SW480 (cell line): ENCODE data around the gene ZNF391.
"Not testable (repeated sequence)": the region's sequence is repeated elsewhere in the genome, so short reads cannot be mapped to it uniquely, and the experiment has no call there.

Experiments used
- DNase-seq: peaks from one replicate; pipeline ENCODE4 v3.0.0-alpha.2; 2016; ENCODE audit warnings: low spot score

Gene ZNF391

DNA sequence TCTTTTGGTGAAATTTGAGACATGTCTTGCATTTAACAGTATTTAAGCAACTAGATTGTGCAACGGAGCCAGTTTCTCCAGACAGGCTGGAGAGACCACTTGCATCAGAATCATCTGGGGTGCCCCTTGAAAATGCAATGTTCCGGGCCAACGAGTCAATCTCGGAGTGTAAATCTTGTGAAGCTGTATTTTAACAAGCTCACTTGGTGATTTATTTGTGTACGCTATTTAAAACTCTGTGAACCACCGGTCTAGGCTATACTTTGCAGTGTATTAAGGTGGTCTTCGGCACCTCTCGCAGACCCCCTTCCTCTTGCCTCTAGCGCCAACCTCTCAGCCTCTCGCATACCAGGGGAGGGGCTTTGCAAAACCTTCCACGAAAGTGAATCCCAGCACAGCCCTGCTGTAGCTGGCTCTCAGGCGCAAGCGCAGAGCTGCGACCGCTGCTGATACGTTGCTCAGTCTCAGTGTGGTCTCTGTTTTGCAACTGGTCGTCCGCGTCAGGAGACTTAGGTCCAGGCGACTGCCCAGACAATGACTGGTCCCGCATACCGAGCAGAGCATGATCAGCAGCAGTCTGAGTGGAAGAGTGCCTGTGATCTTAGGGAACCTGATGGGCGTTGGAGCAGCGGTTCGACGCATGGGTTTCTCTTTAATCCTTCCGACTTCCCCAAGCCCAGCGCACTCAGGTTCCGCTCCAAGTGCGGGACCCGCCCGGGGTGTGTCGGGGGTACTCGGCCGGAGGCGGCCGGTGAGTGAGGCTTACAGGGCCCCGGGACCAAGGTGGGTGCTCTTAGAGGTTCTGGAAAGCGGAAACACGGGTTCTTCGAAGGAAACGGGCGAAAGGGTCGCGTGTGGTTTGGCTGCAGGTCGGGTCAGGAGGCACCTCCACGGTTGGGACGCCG lies at the start of gene ZNF391:
Gene ZNF391, plus strand, starts transcription at position 467 of the 905 bp plus-strand sequence. CDS start 11,612 bp downstream, outside the sequence.
- DNase-seq: peak; percentile 88

DNA sequence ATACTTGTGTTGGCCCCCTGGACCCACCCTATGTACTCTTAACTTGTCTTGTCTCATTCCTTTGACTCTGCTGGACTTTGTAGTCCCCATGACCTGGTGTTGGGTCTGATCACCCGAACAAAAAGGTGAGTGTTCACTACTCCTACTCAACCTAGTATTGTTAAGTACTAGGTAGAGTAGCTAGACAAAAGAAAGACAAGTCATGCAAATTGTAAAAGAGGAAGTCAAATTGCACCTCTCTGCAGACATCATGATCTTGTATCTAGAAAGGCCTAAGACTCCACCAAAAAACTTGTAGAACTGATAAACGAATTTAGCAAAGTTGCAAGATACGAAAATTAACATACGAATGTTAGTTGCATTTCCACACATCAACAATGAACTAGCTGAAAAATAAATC lies 35.7 kb upstream of the ZNF391 start:
- no peak for DNase-seq

- DNase-seq: no peak
Measured at GRCh38 chr6:27358786-27359185, 29.8 kb upstream of the ZNF391 start.

DNA sequence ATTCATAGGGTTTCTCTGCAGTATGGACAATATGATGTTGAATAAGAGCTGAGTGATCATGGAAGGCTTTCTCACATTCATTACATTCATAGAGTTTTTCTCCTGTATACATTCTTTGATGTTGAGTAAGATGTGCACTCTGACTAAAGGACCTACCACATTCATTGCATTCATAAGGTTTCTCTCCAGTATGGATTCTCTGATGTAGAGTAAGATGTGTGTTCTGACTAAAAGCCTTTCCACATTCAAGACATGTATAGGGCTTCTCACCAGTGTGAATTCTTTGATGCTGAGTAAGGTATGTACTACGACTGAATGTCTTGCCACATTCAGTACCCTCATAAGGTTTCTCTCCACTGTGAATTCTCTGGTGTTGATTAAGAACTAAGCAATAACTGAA lies 29.3 kb upstream of the ZNF391 start:
- DNase-seq: no peak

- no peak for DNase-seq
Measured at GRCh38 chr6:27368202-27368601, 20.4 kb upstream of the ZNF391 start.

- no peak for DNase-seq
Measured at GRCh38 chr6:27370391-27370790, 18.2 kb upstream of the ZNF391 start.

- DNase-seq: peak; percentile 89
Measured at GRCh38 chr6:27374824-27375612, 13.5 kb upstream of the ZNF391 start.

GRCh38 chr6:27375613-27376079 lies 12.9 kb upstream of the ZNF391 start:
- DNase-seq: peak; percentile 7

DNA sequence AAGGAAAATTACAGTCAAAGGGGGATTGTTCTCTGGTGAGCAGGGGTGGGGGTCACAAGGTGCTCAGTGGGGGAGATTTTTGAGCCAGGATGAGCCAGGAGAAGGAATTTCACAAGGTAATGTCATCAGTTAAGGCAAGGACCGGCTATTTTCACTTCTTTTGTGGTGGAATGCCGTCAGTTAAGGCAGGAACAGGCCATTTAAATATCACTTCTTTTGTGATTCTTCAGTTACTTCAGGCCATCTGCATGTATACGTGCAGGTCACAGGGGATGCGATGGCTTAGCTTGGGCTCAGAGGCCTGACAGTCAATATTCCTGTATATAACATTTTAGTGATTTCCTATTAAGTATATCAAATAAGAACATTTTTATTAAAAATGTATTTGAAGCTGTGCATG lies 10.2 kb upstream of the ZNF391 start:
- not testable (repeated sequence) for DNase-seq

DNA sequence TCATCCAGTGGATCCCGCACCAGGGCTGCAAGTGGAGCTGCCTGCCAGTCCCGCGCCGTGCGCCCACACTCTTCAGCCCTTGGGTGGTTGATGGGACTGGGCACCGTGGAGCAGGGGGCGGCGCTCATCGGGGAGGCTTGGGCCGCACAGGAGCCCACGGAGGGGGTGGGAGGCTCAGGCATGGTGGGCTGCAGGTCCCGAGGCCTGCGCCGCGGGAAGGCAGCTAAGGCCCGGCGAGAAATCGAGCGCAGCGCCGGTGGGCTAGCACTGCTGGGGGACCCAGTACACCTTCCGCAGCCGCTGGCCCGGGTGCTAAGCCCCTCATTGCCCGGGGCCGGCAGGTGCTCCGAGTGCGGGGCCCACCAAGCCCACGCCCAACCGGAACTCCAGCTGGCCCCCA lies 7.6 kb upstream of the ZNF391 start:
- DNase-seq: not testable (repeated sequence)

GRCh38 chr6:27383011-27383410 lies 5.5 kb upstream of the ZNF391 start:
- no peak for DNase-seq

DNA sequence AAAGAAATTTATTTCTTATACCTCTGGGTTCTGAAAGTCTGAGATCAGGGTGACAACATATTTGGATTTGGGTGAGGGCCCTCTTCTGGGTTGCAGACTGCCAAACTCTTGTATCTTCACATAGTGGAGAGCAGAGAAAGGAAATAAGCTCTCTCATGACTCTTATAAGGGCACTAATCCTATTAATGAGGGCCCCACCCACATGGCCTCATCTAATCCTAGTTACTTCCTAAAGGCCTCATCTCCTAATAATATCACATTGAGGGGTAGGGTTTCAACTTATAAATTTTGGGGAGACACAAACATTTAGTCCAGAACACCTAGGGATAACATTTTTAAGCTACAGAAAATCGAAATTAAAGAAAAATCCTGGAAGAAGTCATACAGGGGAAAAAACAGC lies 5.1 kb upstream of the ZNF391 start:
- DNase-seq: no peak

GRCh38 chr6:27392623-27393022 lies 4.1 kb downstream of the ZNF391 start:
- DNase-seq: no peak

DNA sequence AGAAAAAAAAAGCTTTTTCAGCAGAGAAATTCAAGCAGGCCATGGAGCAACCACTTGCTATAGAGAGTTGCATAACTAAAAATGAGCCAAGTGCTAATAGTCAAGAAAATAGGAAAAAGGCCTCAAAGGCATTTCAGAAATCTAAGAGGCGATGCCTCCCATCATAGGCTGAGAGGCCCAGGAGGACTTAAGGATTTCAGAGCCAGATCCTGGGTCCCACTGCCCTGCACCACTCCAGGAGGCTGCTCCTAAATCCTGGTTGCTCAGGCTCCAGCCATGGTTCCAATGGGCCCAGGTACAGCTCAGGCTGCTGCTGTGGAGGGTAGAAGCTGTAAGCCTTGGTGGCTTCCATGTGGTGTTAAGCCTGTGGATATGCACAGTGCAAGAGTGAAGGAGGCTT lies 5.5 kb downstream of the ZNF391 start:
- no peak for DNase-seq

- DNase-seq: no peak
Measured at GRCh38 chr6:27400877-27401642, 12.5 kb downstream of the ZNF391 start.

GRCh38 chr6:27406085-27406484 lies 17.5 kb downstream of the ZNF391 start:
- no peak for DNase-seq

DNA sequence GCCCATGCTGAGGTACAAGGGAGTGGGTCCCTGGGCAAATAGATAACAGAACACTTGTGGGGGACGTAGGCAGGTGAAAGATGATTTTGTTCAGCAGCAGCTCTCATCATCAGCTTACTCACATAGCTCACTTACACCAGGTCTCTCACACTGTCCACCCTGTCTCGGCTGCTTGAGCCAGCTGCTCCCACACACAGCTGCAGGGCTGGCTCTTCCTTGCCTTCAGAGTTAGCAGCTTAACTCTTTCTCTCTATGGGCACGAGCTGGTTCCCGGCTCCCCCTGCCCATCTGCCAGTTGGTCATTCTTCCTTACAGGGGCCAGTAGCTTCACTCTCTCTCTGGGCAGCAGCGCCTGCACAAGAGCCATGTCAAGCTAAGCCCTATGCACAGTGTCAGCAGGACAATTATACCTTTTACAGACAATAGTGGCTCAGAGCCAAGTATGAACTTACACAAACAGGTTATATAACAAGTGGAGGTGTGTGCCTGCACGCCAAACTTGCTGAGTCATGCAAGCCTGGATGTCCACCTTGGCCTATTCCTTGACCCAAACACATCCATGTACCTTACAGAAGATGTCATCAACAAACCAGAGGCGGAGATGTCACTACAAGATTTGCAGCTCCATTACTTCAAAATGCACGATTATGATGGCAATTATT lies 18.7 kb downstream of the ZNF391 start:
- no peak for DNase-seq

DNA sequence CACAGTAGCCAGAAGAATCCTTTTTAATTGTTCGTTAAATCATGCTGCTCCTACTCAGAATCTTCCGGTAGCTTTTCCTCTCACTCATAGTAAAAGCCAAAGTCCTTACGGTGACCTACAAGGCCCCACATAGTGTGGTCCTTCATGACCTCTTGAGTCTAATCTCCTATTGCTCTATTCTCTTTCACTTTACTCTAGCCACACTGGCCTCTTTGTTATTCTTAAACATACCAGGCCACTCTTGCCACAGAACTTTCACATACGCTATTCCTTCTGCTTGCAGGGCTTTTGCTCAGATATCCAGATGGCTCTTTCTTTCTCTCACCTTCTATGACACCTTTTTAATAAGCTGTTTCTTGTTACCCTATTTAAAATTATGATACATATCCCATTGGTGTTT lies 25.7 kb downstream of the ZNF391 start:
- no peak for DNase-seq

GRCh38 chr6:27414996-27415395 lies 26.4 kb downstream of the ZNF391 start:
- no peak for DNase-seq

- DNase-seq: no peak
Measured at GRCh38 chr6:27415898-27416297, 27.3 kb downstream of the ZNF391 start.

DNA sequence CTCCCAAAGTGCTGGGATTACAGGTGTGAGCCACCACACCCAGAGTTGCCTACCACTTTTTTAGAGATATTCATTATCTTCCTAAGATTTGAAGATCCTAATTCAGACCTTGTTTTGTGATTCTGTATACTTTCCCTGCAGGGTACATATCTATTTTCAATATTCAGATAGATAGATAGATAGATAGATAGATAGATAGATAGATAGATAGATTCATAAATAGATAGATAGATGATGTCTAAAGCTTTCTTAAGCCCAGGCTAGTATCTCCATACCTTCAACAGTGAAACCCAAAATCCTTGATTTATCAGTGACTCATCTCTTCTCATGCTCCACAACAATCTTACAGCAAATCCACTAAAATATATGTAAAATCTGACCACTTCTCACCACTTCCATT lies 30.8 kb downstream of the ZNF391 start:
- DNase-seq: no peak
